Astrocyte (in vitro differentiated cells and primary cell): Measurements from ENCODE around the gene UQCR10.

Source experiments
- EZH2 ChIP-seq: IDR thresholded peaks from 2 replicates; pipeline ENCODE4 v1.6.1; 2012; ENCODE audit warnings: mild to moderate bottlenecking, low read length, inconsistent platforms; ENCODE audit not compliant: insufficient read depth
- TF ChIP-seq, protein P1 (sequence below): IDR thresholded peaks from 2 replicates; pipeline ENCODE4 v1.5.1; 2011; ENCODE audit warnings: low read depth, mild to moderate bottlenecking, inconsistent platforms, low read length, moderate library complexity; ENCODE audit not compliant: insufficient read depth

DNA sequence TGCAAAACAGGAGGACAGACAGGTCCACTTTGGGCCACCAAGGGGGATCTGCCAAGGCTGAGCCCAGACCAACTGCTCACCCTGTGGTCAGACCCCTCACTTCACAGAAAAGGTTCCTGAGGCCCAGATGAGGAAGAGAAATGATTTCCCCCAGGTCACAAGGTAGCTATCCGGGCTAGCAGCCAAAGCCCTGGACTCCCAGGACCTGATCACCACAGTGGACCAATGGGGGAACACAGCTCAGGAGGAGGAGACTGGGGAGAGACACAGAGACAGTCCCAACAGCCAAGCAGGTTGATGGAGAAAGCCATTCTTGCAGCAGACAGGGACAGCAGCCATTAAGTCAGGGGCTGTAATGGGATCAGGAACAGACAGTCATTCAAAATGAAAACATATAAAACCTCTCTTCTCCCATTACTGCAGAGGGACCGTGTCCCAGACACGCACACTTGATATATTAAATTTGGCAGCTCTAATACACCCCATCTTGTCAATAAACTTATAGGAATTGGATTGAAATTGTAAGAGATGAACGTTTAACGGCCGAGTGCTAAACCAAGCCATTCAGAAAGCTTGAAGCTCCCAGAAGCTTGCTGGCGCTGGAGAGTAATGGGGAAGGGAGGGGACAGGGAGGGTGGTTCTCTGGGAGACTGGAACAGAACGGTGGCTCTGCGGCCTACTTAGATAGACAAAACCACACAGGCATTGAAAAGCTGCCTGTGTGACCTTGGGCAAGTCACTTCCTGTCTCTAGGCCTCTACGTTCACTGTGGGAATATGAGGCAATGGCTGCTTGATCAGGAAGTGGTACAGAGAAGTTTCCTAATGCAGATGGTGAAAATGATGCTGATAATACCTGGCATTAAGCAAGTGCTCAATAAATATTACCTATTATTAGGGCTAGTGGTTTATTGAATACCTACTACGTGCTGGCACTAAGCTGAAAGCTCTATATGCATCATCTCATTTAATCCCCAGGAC, 16.3 kb upstream of the UQCR10 start:
- TF ChIP-seq, protein P1, sequence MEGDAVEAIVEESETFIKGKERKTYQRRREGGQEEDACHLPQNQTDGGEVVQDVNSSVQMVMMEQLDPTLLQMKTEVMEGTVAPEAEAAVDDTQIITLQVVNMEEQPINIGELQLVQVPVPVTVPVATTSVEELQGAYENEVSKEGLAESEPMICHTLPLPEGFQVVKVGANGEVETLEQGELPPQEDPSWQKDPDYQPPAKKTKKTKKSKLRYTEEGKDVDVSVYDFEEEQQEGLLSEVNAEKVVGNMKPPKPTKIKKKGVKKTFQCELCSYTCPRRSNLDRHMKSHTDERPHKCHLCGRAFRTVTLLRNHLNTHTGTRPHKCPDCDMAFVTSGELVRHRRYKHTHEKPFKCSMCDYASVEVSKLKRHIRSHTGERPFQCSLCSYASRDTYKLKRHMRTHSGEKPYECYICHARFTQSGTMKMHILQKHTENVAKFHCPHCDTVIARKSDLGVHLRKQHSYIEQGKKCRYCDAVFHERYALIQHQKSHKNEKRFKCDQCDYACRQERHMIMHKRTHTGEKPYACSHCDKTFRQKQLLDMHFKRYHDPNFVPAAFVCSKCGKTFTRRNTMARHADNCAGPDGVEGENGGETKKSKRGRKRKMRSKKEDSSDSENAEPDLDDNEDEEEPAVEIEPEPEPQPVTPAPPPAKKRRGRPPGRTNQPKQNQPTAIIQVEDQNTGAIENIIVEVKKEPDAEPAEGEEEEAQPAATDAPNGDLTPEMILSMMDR, result no peak
- no peak for TF ChIP-seq EZH2
